Right hindlimb (tissue), 1 donor: Measurements from ENCODE around the gene WWOX.
A peak's percentile ranks its signal among the peaks of the same experiment; 100 is the strongest.

Experiments used
- DNase-seq: peaks from one replicate; pipeline ENCODE4 v3.0.0-alpha.2; 2018

WWOX gene

GRCh38 chr16:78483124-78483992, 383.9 kb downstream of the WWOX start:
- DNase-seq, result no peak

- no peak for DNase-seq
Observed at GRCh38 chr16:78484509-78485058, 385.1 kb downstream of the WWOX start.

DNA sequence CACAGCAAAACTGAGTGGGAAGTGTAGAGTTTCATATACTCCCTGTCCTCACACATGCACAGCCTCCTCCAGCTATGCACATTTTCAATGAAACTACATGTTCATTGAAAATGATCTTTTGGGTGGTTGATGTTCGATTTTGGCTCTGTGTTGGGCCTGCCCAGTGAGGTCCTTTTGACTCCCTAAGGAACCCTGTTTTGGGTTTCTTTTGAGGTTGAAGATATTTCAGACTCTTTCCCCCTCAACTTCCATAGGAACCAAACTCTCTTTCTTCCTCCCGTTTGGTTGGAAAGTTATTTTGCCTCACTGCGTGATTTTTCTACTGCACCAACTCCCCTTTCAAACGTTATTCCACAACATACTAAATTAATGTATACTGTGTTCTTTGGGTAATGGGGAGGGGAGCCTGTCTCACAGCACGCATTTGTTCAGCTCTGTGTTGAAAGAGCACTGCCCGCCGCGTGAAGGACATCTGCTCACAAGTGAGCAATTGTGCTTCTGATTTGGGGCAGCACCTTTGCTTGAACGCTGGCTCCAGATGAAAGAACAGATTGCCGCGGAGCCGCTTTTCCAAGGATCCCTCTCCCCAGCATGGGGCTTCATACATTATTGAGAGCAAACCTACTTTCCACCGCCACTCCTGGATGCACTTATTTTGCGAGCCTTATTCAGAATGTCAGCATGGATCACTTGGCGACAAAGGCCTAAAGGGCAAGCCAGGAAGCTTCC, 385.9 kb downstream of the WWOX start:
- no peak for DNase-seq

DNA sequence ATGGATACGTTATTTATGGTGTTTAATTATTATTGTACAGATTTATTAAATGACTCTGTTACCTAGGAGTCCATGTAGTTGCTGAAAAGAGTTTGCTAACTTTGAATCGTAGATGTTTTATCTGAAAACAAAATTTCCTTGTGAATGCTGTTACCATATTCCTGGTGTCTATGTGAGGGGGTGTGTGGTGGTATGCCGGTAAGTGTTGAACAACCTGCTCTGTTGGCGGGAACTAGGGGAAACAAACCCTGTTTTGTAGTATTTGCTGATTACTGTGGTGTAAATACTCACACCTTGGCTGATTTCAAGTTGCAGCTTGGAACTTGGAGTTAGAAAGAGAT, 386.4 kb downstream of the WWOX start:
- no peak for DNase-seq

GRCh38 chr16:78487471-78487870, 388.0 kb downstream of the WWOX start:
- no peak for DNase-seq

DNA sequence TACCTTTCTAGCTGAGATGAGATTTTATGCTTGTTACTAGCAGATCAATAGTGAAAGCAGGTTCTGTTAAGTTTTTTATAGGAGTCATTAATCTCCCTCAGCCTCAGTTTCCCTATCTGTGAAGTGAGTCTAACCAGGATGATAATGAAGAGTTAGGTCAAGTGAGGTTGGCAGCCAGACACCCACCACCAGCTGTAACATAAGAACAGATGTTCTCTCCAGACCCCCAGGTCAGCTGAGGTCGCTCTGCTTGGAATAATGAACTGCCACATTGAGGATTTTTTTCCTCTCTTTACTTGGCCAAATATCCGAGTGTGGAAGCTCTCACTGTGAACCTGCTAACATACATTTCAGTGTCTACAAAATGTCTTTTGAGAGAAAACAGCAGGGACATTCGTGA, 389.6 kb downstream of the WWOX start:
- no peak for DNase-seq

GRCh38 chr16:78489631-78490030, 390.2 kb downstream of the WWOX start:
- no peak for DNase-seq

DNA sequence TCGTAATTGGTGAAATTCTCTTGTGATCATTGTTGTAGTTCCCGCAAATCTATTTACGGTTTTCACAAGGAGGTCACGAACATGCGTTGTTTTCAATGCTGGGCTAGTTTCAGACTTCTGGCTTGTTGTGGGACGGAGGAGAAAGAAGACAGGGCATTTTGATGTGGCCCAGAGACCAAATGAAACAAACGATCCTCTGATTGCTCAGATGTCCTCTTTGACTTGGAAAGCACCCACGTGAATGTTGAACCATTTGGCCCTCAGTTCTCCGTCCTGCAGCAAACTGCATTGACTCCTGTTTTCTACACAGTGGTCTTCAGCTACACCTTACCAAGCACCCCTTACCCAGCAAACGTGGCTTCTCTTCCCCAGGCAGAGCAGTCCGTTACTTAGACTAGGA, 391.0 kb downstream of the WWOX start:
- DNase-seq, result no peak

GRCh38 chr16:78490847-78491246, 391.4 kb downstream of the WWOX start:
- DNase-seq, result peak; percentile 25

- DNase-seq, result no peak
Observed at GRCh38 chr16:78493573-78493972, 394.1 kb downstream of the WWOX start.

GRCh38 chr16:78494105-78494504, 394.7 kb downstream of the WWOX start:
- DNase-seq, result no peak

DNA sequence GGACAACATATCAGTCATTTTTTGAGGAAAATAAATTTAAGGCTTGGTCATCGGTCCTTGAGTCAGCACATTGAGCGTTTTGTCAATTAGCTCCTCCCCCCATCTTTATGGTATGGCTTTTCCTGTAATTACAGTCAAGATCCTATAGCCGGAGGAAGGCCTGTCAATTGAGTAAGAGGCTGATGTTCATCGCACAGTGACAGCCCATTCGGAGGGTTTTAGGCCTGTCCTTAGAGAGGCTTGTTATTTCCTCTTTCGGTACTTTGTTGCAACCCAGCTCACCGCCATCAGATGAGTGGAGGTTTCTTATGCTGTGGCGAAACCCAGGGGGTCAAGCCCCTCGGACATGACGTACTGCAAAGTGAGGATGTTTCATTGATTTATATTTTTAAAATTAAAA, 395.2 kb downstream of the WWOX start:
- DNase-seq, result no peak

GRCh38 chr16:78496189-78496588, 396.7 kb downstream of the WWOX start:
- no peak for DNase-seq

GRCh38 chr16:78499399-78499798, 399.9 kb downstream of the WWOX start:
- DNase-seq, result no peak

GRCh38 chr16:78500659-78501270, 401.3 kb downstream of the WWOX start:
- DNase-seq, result no peak

DNA sequence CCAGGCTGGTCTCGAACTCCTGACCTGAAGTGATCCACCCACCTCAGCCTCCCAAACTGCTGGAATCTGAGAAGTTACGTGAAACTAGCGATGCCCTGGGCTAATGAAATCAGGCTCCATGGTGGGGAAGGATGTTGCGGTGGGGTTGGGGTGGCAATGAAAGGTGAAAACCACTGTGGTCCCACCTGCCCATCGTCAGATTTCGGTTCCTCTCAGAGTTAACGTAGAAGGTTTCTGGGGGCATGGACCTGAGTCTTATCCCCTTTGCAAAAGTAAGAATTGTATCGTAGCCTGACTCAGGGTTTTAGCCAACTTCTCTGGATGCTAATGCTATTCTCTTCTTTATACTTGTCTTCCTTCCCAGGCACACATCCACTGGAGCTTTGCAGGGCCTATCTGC, 402.3 kb downstream of the WWOX start:
- no peak for DNase-seq

GRCh38 chr16:78502812-78503350, 403.4 kb downstream of the WWOX start:
- no peak for DNase-seq

DNA sequence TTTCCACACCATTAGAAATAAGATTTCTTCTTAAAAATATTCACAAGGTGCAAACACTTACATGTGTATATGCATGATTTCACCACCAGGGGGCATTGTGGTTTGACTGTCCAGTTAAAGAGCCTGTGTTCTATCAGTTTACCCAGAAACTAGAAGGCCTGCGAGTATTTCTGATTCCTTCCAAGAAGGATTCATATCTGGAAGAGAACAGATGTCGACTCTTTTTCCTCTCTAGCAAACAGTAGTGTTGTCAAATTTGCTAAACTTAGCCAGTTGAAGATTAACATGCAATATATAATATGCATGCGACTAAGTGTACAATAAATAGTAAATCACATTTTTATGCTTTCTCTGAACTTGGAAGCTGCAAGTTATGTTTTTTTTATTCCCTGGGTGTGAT, 404.1 kb downstream of the WWOX start:
- peak; percentile 77 for DNase-seq

- peak; percentile 61 for DNase-seq
Observed at GRCh38 chr16:78504401-78504851, 405.0 kb downstream of the WWOX start.

- DNase-seq, result no peak
Observed at GRCh38 chr16:78505036-78505435, 405.6 kb downstream of the WWOX start.

DNA sequence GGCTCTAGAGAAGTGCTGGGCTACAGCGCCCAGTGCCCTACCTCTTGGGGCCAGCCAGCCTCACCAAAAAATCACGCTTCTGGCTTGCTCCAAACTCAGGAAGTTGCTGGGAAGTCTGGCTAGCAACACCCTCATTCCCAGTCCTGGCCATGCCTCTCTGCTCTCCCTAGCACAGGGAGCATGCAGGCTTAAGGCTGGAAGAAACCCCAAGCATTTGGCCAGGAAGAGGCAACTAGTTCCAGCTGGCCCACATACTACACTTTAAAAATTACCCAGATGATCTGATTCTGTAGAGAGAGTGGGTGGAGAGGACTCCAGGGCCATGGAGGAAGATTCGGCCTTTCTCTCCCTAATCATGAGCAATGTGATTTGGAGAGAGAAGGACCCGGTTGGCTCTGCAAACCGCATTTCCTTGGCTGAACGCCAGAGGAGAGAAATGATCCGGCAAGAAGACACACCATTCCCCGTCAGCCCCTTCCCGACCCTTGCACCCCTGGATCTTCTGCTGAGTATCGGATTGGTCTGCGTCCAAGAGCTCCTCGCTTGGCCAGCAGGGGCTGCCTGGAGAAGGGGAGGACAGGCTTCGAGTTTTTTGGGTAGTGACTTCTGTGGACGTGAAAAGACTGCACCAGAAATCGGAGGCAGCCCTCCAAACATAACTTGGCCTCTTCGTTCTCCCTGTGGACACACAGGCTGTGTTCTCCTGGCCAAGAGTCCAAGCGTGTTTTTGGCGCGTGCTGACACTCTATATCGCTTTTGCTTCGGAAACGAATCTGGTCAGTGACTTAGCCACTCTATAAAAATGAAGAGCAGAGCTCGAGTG, 406.3 kb downstream of the WWOX start:
- DNase-seq, result peak; percentile 97
